GM18499 (cell line): Measurements from ENCODE around the gene RCOR1.

Source experiments
- ATAC-seq: cut with Tn5 transposase; IDR thresholded peaks from one replicate; pipeline ENCODE4 v1.9.1; 2021; ENCODE audit warnings: moderate number of reproducible peaks; ENCODE audit not compliant: insufficient read depth, unreplicated experiment

The RCOR1 gene

DNA sequence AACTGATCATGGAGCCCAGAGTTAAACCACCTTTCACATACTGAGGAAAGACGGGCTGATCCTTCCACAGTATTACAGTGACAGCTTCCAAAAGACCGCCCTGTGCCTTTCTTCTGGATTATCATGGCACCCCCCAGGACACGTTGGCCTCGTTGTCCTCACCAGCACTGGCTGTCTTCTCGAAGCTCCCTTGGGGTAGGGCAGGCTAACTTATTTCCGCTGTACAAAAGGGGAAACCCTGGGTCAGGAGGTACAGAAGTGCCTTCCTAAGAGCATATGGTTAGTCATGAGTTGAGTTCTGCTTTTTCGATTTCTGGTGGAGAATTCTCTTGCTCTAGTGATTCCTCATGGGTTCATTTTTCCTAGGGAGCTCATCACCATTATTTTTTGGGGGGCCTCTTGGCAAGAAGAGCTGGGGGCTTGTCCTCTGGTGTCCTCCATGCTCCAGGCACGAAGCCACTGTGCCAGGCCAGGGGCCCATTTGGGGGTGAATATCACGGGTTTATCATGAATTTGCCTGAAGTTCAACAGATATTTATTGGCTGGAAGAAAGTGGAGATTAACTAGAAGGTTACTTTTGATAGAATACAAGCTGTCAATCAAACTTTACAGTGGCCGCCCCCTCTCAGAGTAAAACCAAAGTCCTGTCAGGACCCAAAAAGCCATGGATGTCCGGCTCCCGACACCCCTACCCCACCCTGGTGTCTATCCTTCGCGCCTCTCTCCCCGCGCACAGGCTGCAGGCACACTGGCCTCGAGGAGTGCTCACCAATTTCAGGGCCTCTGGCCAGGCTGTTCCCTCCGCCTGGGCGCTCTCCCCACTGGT, 176.0 kb downstream of the RCOR1 start:
- ATAC-seq: no peak

- no peak for ATAC-seq
Measured at GRCh38 chr14:102769049-102769327, 176.5 kb downstream of the RCOR1 start.

DNA sequence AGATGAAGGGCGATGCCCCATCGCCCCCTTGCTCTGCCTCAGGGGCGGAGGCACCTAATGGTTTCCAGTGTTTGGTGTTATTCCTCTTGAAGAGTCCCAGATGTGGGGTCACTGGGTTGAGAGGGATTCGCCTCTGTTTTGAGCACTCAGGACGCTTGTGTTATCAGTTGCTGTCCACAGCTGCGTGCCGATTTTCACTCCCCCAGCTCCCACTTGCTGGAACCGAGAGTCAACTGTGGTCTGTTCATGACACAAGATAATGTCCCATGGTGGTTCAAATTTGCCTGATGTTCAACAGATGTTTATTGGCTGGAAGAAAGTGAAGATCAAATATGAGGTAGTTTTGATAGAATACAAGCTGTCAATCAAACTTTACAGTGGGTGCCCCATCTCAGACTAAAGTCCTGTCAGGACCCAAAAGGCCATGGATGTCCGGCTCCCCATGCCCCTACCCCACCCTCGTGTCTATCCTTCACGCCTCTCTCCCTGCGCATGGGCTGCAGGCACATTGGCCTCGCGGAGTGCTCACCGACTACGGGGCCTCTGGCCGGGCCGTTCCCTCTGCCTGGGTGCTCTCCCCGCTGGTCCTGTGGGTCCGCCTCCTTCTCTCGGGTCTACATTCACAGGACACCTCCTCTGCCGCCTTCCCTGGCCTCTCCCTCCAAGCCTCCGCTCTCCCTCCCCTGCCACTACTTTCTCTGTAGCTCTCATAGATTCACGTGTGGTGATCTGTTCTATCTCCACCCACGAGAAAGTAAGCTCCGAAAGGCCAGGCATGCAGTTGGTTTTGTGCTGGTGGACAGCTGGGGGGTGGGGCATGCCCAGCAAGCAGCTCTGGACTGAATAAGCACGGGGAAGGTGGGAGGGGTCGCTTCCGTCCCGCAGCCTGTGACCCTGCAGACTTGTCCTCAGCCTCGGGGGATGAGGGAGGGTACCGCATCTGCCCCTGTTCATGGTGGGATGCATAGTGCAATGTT, 178.0 kb downstream of the RCOR1 start:
- ATAC-seq: no peak

DNA sequence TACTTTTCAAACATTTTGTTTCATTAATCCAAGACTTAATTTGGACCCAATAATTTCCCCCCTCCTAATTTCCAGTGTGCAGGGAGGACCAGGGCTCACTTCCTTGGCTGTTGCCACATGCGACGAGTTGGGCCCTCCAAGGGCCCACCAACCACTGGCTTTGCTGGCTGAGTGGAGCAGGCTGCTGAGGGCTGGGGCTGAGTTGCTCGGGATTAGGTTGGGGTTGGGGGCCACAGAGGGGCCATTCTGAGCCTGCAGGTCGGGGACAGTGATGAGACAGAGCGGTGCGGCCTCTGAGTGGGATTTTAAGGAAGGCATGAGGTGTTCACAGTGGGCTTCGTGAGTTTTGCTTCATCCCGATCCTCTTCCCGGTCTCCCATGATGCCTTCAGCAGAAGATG, 178.7 kb downstream of the RCOR1 start:
- no peak for ATAC-seq

- no peak for ATAC-seq
Measured at GRCh38 chr14:102772781-102773570, 180.5 kb downstream of the RCOR1 start.

GRCh38 chr14:102774391-102775153, 182.1 kb downstream of the RCOR1 start:
- ATAC-seq: peak; percentile 39

DNA sequence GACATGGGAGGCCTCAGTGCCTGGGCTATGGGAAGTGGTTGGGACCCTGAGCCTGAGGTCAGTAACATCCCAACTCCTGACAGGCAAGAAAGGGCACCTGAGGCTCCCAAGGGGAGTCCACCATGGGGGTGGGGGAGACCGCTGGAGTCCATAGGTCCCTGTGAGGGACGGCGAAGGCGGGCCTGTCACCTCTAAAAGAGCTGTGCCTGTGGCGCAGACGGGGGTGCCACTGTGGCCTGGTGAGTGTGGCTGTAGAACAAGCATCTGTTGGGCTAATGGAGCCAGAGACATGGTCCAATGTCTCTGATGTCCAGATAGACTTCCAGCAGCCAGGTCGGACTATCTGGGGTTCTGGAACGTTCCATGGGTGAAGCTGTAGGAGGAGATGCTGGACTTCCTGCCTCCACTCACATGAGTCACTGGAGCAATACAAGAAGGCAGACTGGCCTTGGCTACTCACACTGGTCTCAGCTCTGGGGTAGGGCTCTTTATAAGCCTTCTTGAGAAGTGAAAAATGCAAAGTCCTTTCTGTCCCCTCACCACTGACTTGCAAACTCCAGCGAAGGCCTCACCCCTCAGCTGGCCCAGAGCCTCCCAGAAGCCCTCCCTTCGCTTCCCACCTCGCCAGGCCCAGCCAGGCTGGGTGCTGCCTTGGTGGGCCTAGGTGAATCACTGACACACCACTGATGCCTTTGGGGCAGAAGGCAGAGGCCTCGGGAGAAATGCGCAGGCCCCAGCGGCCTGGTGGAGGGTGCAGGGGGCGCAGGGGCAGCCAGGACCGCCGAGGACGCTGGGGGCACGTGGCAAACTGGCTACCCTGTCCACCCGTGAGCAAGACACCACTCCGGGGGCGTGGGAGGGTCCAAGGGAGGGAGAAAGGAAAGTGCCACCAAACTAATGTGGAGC, 183.7 kb downstream of the RCOR1 start:
- ATAC-seq: no peak

DNA sequence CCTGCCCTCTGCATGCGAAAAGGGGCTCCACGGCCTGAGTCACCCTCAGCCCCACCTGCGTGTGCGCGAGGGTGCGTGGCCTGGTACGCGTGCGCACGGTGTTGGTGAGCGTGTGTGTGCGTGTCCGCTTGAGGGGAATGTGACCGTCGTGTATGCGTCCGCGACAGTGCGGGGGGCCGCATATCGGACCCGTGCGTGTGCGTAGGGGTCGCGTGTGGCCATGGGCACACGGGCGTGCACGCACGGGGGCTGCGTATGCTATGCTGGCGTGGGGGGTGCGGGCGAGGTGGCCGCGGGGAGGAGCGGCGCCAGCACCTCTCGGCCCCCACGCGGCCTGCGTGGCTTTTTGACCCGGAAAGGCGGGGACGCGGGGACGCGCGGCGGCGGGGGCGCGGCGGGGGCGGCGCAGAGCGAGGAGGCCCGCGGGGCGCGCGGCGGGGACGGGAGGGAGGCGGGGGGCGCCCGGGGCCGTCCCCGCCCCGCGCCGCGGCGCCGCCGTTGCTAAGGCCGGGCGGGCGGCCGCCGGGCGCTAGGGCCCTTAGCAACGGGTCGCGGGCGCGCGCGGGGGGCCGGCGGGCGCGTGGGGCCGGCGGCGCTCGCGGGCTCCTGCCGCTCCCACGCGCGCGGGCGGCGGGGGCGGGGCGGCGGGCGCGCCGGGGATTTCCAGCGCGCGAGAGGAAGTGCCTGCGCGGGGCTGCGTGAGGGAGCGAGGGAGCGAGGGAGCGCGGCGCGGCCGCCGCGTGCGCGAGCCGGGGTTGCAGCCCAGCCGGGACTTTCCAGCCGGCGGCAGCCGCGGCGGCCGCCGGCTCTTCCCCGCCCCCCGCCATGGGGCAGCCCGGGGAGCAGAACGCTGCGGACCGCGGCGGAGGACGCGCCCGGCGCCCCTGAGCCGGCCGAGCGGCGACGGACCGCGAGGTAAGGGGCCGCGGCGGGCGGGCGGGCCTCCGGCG, 184.6 kb downstream of the RCOR1 start, which contains the start of gene TRAF3:
Gene TRAF3 (plus strand): TSS at position 689 of the 950 bp plus-strand sequence. CDS start 92,753 bp downstream, outside the sequence.
- ATAC-seq: no peak

- ATAC-seq: no peak
Measured at GRCh38 chr14:102777711-102778337, 185.4 kb downstream of the RCOR1 start.

- ATAC-seq: no peak
Measured at GRCh38 chr14:102778338-102779083, 186.1 kb downstream of the RCOR1 start.

GRCh38 chr14:102779084-102779462, 186.6 kb downstream of the RCOR1 start:
- no peak for ATAC-seq

DNA sequence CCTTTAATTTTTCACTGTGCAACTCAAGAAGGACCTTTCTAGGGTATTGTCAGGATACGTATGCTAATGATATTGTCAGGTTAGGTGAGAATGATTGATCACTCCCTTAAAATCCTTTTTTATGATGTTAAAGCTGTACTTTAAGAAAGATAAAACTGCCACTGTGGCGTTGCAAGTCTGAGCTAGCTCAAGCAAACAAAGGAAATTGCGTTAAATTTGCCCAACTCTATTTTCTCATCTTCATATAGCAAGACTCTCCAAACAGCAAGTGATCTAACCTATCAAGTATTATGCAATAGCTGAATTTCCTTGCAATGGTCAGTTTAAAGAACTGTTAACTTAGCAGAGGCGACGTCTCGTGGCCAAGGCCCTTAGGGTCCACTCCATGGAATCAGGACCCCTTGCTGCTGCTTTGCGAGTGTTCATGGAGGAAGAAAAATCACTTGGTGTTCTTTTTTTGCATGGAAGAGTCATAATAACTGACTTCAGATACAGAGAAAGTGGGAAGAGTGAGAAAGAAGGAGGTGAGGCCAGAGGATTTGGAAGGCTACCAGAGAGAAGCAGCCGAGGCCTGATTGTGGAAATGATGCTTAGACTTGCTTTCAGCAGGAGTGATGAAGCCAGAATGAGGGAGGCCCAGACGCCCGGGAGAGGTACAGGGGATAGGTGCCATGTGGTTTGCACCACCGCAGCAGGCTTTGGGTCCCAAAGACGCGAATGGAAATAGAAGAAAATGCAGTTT, 187.3 kb downstream of the RCOR1 start:
- ATAC-seq: no peak
